K562 (cell line): ENCODE measurements around the gene FAM25C. TPM values are rescaled to one million over a fixed set of nuclear protein-coding genes. Genes with fewer than 3 reads are reported as not detected.

Experiments used
- polyA plus RNA-seq, 8 experiments: library from polyadenylated mRNA; depleted of rRNA in 4 of 8; stranded (reverse) in 5 of 8; unstranded in 3 of 8; fragments of >200 nt; fragmentation: Nextera tagmentation in 2 of 8; fragmentation: Illumina TruSeq in 1 of 8; extraction: Ambion mirVana in 2 of 8; extraction: Trizol in 1 of 8; gene quantifications; 2 replicates each; pipeline versions ENCODE4 v1.2.1 to v1.2.3, GENCODE V29; 2011 to 2014; ENCODE audit warnings: inconsistent platforms in 1 of 8, missing spikeins in 1 of 8
- small RNA-seq: library from RNA; depleted of rRNA; stranded (forward); fragments of <200 nt; gene quantifications from one replicate; pipeline ENCODE3, GENCODE V24; 2014
- total RNA-seq, 7 experiments: library from RNA; depleted of rRNA in 6 of 7; stranded (reverse); fragments of >200 nt in 6 of 7; fragmentation: Illumina TruSeq in 2 of 7; extraction: Trizol in 2 of 7; gene quantifications; 2 replicates each; pipeline versions ENCODE4 v1.2.1 to v1.2.3, GENCODE V29; 2011 to 2021; ENCODE audit warnings: low replicate concordance in 1 of 7

Gene FAM25C
- total and polyA plus RNA-seq, 9 of the 15 experiments (the other 6 are each of a cell fraction or from before 2014, with no cell fraction given) = not detected

Small RNA genes lying within 50 kb of the gene (small RNA-seq; reads per million reads assigned to genes)
- gene RNA5SP315 = not detected

Other genes with a start within 250 kb of the FAM25C start
- gene SYT15B, start 236.2 kb downstream of the FAM25C start, total RNA-seq (2014; rRNA removed) = not detected in 2 replicates
- gene SYT15B, start 236.2 kb downstream of the FAM25C start, total RNA-seq (2014; rRNA removed; fragmentation: Illumina TruSeq; extraction: Trizol) = 0.07 TPM in 1 of 2 replicates, not detected in the other
- gene SYT15B, start 236.2 kb downstream of the FAM25C start, total RNA-seq (2015; rRNA removed; fragmentation: Illumina TruSeq; extraction: Trizol) = 0.07 TPM in 1 of 2 replicates, not detected in the other
- gene SYT15B, start 236.2 kb downstream of the FAM25C start, total RNA-seq (2021) = 0.18 and 0.22 TPM in 2 replicates
- gene SYT15B, start 236.2 kb downstream of the FAM25C start, polyA plus RNA-seq (2011; rRNA removed) = not detected in 2 replicates
- gene SYT15B, start 236.2 kb downstream of the FAM25C start, polyA plus RNA-seq (2014; fragmentation: Illumina TruSeq; extraction: Trizol) = not detected in 2 replicates
- not detected for gene SYT15B, start 236.2 kb downstream of the FAM25C start, polyA plus RNA-seq (2014; fragmentation: Nextera tagmentation; extraction: Ambion mirVana)
- not detected in 2 replicates for gene SYT15B, start 236.2 kb downstream of the FAM25C start, polyA plus RNA-seq (2014; rRNA removed)
- gene NPY4R2, start 81.1 kb downstream of the FAM25C start, total RNA-seq (2014; rRNA removed) = not detected in 2 replicates
- not detected in 2 replicates for gene NPY4R2, start 81.1 kb downstream of the FAM25C start, total RNA-seq (2014; rRNA removed; fragmentation: Illumina TruSeq; extraction: Trizol)
- gene NPY4R2, start 81.1 kb downstream of the FAM25C start, total RNA-seq (2015; rRNA removed; fragmentation: Illumina TruSeq; extraction: Trizol) = not detected in 2 replicates
- gene NPY4R2, start 81.1 kb downstream of the FAM25C start, total RNA-seq (2021) = not detected in 2 replicates
- not detected in 2 replicates for gene NPY4R2, start 81.1 kb downstream of the FAM25C start, polyA plus RNA-seq (2011; rRNA removed)
- gene NPY4R2, start 81.1 kb downstream of the FAM25C start, polyA plus RNA-seq (2014; fragmentation: Illumina TruSeq; extraction: Trizol) = not detected in 2 replicates
- not detected for gene NPY4R2, start 81.1 kb downstream of the FAM25C start, polyA plus RNA-seq (2014; fragmentation: Nextera tagmentation; extraction: Ambion mirVana)
- not detected in 2 replicates for gene NPY4R2, start 81.1 kb downstream of the FAM25C start, polyA plus RNA-seq (2014; rRNA removed)